ENCODE measurements around the gene COL27A1.

Gene COL27A1

DNA sequence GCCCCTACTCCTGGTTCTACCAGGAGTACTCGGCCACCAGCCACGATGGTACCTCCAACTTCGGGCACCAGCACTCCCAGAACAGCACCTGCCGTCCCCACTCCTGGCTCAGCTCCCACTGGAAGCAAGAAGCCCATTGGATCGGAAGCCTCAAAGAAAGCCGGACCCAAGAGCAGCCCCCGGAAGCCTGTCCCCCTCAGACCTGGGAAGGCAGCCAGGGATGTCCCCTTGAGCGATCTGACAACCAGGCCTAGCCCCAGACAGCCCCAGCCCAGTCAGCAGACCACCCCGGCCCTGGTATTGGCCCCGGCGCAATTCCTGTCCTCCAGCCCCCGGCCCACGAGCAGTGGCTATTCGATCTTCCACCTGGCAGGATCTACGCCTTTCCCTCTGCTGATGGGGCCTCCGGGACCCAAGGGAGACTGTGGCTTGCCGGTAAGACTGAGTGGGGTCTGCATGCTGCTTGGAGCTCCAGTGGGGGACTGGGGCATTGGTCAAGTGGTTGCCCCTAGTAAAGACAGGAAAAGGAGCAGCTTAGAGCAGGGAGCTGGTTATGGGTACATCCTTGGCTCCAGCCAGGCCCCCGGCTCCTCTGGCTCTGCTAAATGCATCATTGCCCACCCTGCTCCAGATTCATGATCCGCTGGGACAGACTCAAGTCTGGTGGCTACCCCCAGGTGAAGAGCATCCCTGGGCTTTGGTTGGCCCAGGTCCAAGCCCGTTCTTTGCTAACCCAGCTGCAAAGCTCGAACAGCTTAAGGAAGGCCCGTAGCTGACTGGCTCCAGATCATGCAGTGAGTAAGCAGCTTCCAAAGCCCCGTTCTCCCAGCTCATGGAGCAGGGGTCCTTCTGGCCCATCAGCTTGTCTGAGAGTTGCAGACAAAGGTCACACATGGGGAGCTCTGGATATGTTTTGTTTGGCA, 14.0 kb downstream of the COL27A1 start:
- no peak for DNase-seq

DNA sequence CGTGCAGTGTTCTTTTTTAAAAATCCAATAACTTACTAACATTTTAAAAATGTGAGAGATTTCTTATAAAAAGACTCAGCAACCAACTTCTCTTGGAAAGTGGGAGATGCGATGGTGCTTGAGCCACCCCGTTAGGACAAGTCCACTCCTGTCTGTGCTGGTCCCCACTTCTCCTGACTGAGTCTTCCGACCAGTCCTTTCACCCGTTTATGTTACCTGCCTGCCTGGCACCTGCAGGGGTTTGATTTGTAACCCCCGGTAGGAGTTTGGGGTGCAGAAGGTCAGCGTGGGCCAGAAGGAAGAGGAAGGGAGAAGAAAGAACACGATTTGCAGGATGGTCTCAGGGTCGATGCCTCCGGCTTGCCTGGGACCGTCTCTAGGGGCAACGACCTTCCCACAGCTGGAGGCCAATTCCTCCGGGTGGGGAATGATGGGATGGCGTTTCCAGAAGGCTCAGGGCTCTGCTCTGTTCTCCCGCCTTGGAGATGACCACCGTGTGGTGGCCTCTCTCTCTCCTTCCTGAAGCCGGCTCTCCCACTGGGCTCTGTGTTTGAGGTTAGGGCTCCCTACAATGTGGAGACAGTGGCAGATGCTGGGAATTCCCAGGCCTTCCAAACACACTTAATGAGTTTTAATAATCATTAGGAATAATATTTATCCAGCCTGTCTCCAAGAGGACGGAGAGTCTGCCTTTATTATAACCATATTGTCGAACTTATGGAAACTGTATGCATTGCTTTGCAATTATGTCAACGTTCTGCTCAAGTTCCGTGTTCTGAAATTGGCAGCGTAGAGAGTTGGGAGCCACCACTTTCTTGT, 14.8 kb downstream of the COL27A1 start:
- no peak for DNase-seq

DNA sequence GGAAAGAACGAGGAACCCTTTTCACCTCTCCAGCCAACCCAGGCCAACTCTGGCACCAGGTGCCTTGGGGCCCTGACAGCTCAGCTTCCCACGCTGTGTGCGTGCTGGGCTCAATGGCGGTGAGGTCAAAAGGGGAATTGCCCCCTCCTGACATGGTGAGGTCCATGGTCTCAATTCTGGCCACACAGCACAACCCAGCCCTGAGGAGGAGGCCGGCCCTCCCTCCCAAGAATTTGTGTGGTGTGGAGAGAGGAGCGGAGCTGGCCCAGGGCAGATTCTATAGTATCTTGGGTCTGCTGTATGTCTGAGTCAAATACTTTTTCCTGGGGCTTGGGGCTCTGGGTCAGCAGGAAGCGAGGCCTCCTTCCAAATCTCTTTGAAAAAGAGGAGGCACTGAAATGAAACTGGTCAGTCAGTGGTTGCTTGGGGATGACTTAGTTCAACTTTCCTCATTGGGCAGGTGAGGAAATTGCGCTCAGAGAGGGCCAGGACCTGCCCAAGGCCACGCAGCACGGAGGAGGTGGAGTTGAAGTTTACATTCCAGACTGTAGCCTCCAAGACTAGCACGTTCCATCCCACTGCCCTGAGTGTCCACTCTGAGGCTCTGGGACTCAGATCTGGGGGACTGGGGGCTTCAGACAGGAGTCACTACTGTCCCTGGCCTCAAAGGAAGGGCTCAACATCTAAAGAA, 15.6 kb downstream of the COL27A1 start:
- DNase-seq, result no peak

DNA sequence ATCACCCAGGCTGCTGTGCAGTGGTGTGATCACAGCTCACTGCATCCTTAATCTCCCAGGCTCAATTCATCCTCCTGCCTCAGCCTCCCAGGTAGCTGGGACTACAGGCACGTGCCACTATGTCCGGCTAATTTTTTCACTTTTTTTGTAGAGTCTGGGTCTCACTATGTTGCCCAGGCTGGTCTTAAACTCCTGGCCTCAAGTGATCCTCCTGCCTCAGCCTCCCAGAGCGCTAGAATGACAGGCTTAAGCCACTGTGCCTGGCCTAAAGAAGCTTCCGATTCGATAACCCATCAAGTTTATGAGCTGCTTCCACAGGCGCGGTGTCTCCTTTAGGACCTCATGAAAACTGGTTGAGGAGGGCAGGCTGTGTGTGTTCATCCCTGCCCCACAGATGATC, 16.2 kb downstream of the COL27A1 start:
- DNase-seq, result no peak

DNA sequence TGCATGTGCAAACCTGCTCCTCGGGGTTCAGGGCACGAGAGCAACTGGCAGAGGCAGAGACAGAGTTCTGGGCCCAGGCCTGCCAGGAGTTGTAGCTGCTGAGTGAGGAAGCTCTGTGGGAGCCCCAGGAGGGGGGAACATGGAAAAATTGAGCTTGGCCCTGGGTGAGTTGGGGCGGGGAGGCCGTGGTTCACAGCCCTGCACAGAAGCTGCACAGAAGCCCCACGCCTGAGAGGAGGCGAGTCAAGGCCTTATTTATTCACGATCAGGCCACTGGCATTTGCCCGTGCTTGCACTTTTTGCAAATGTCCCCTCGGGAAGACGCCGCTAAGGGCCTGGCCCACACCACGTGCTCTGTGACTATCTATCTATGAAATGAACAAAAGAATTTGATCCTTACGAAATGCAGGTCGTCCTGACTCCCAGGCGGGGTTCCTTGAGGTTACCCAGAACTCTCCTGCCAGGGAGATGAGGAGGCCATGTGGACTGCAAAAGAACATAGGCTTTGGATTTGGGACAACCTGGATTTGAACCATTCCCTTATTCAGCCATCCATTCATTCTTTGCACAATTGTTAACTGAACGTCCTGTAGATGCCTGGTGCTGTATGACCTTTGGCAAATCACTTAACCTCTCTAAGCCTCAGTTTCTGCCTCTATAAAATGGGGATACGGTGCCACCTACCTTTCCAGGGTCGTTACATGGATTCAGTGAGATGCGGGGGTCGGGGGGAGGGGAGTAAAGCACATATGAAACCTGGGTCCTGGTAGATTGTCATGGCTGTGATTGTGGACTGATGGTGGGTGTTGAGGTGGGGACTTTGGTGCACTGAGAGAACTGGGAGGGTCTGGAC, 17.9 kb downstream of the COL27A1 start:
- DNase-seq, result no peak

DNA sequence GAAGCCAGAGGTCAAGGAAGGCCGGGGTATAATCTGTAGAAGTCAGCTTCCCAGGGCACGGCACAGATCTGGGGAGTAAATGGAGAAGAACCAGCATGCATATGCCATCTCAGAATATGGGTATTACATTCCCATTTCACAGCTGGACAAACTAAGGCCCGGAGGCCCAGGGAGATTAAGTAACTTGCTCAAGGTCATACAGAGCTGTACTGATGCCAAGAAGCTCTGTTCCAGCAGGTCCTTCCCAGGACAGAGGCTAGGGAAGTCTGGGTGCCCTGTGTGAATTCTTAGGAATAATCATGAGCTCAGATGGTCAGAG, 19.2 kb downstream of the COL27A1 start:
- no peak for DNase-seq

DNA sequence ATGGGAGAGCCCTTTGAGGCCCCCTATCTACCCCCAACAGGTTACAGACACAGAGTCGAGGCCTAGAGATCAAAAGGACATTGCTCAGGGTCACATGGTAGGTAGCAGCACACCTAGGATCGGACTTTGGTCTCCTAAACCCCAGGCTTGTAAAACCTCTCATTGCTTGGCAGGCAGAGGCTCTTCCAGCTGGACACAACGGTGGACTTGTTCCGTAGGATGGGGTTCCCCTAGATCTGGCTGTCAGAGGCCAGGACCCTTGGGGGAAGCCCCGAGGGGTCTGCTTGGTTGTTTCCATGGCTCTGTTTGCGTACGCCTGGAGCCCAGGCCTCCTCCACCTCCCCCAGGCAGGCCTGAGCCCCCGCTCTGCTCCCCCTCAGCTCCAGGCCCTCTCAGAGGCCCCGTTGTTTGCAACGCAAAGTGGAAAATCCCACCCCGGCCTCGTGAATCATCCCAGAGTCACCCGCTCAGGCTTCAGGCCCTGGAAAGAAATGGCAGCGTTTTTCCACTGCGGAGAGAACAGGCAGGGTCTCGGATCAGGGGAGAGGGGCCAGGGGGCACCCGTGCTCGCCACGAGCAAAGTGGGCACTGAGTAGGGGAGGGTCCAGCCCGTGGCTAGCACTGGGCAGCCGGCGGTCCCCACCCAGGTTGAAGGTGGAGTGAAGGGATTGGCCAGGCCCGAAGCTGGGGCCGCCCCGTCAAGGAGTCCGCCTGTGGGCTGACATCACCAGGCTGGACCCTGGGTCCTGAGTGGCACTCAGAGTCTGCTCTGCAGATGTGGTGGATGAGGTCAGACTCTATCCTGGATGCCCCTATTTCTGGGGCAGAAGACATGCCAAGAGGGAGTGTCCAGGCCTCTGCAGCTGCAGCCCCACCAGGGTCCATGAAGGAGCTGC, 19.8 kb downstream of the COL27A1 start:
- DNase-seq, result no peak

DNA sequence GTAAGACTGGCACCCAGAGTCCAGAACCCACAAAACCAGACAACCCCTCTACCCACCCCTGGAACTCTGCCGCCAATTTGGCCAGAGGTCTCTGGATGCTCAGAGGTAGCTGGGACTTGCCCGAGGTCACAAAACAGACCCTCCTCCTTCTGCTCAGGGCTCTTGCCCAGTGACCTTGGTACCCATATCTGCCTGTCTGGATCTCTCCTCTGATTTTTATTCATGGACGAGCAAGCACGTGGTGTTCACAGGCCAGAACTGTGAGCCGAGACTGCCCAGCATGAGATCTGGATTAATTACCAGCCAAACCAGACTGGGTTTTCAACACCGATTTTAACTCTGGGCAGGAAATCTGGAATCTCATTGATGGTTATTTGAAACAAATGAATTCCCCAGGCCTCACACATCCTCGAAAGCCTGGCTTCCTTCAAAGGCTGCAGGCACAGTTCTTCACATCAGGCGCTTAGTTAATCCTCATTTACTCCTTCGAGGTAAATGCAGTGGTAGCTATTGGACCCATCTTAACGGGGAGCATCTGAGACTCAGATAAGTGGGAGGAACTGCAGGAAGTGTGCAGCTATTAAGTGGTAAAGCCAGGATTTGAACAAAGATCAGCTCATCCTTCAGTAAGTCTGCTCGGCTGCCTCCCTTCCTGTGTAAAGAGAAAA, 21.4 kb downstream of the COL27A1 start:
- no peak for DNase-seq

DNA sequence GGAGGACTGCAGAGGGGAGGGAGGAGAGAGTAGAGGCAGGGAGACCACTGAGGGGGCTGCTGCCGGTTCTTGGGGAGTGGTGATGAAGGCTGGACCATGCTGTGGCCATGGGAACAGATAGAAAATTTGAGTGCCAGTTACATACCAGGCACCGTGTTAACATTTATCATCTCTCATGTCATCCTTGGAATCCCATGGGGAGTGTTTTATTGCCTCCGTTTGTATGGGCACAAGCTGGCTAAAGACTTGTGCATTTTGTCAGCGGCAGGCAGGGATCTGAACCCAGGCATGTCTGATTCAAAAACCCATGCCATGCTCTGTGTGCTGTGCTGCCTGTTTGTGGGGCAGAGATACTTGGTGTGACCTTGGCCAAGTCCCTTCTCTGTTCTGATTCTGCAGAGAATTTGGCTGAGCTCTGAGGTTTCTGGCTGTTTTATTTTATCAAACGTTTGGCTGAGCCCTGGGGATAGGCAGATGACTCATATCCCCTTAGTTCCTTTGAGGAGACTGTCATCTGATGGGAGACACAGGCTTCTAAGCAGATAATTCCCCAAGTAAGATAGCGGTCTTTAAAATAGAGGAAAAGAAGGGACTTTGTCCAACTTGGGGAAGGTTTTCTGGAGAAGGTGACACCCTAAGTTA, 22.2 kb downstream of the COL27A1 start:
- DNase-seq, result no peak

DNA sequence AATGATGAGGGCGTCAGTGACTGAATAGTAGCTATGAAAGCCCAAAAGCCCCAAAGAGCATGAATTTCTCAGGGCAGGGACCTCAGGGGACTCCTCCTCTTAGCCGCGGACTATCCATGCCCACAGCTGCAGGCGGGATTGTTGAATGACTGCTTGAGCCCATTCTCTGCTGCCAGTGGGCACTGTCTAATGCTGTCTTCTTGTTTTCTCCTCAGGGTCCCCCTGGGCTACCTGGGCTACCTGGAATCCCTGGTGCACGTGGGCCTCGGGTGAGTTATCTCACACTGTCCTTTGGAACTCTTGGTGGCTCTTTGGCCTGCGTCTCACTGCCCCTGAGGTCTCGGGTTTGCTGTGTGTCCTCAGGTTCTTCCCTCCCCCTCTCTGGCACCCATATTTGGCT, 22.7 kb downstream of the COL27A1 start:
- DNase-seq, result no peak

DNA sequence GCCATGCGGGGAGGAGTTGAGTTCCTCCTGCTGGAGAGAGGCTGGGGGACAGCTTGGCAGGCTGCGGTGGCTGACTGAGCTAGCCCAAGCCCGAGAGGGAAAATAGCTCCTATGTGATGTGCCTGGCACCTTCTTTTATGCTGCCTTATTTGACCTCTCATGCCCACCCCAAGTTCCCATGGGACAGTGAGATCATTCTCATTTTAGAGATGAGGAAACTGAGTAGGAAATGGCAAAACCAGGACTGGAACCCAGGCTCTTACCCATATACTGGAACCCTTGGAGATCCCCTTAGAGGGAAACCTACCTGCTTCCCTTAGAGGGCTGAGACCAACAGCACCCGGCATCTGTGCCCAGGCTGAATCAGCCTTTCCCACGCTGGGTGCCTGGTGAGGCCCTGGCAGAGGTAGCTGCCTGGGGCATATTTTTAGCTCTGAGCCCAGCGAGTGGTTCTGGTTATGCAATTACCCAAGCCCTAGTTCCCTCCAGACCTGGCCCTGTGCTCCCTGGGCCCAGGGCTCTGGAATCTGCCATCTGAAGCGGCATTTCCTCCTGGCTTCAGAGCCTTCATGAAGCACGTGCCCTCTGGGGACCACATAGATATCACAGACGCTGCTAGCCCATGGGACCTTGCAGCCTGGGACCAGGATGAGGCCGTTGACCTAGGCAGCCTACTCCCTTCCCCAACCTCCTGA, 23.6 kb downstream of the COL27A1 start:
- no peak for DNase-seq

DNA sequence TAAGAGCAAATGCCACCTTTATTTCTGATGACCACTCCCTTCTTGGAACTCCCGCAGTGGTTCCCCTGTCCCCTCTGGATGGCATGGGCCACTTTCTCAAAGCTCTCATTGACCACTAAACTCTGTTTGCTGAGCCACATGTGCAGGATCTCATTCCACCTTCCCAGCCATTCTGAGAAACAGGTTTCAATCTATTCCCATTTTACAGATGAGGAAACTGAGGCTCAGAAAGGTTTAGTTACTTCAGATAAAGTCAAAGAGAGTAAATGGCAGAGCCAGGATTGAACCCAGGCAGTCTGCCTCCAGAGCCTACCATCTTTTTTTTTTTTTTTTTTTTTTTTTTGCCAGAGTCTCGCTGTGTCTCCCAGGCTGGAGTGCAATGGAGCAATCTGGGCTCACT, 24.2 kb downstream of the COL27A1 start:
- DNase-seq, result no peak

DNA sequence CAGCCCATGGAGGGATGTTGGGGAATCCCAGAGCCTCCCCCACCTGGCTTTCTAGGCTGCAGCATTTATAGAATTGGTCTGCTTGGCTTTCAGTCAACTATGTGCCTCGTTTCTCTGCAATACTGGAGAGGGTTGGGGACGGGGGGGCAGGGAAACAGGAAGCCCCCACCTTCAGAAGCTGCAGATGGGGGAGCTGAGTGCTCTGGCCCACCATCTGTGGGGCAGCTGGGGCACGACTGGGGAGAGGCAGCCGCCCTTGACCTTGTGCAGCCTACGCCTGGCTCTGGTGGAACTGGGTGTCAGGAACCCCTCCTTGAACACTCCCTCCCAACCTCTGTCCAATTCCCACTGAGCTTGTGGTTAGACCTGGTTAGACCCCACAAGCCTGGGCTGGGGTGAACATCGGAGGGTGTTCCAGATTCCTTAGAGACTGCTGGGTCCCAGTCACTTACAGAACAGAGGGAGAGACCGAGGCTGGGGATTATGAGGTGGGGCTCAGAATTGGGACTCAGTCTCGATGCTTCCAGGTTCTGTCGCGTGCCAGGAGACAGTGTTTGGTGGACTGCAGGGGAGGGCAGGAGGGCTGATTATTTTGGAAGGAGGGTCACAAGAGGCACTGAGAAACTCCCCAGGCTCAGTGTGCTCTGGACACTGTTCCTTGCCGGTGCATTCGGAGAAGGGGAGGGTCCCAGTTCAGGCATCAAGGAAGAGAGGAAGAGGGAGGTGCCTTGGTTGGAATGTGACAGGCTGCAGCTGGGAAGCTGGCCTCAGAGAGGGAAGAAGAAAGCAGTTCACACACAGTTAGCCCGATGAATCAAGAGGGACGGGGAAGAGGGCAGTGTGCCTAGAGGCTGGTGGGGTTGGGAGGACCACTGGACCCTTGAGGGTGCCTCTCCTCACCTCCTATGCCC, 25.6 kb downstream of the COL27A1 start:
- DNase-seq, result no peak

DNA sequence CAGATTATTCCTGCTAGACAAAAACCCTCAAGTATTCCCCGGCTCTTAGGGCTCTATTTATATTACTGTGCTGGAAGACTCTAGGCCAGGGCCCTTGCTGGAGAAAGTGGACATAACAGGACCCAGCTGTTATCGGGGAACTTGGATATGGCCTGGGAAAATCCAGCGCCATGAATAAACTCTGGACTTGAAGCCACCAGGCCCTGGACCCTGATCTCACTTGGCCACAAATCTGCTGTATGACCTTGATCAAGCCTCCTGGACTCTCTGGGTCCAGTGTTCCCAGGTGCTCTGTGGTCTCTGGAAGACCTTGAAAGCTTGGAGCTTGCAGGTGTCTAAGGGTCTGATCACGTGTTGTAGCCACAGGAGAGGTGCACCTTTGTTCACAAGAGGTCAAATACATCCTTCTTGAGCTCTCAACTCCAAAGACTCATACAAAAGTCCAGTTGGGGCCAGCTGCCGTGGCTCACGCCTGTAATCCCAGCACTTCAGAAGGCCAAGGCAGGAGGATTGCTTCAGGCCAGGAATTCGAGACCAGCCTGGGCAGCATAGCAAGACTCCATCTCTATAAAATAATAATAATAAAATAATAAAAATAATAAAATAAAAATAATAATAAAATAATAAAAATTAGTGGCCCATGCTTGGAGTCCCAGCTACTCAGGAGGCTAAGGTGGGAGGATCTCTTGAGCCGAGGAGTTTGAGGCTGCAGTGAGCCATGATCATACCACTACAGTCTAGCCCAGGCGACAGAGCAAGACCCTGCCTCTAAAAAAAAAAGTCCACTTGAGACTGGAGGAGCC, 26.5 kb downstream of the COL27A1 start:
- no peak for DNase-seq

DNA sequence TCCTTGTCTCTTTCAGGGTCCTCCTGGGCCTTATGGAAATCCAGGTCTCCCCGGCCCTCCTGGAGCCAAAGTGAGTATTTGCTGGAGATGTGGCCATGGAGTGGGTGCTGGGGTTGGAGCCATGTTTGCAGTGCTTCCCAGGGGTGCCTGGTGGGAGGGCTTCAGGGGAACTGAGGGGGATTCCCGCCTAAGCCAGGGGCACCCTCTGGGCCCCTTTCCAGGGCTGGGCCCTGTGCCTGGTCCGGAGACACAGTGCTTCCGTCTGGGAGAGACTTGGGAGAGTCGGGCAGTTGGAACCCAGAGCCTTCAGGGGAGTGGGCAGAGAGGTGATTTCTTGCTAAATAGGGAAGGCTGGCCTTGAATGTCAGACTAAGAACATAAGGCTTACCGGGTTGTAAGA, 27.7 kb downstream of the COL27A1 start:
- DNase-seq, result no peak

DNA sequence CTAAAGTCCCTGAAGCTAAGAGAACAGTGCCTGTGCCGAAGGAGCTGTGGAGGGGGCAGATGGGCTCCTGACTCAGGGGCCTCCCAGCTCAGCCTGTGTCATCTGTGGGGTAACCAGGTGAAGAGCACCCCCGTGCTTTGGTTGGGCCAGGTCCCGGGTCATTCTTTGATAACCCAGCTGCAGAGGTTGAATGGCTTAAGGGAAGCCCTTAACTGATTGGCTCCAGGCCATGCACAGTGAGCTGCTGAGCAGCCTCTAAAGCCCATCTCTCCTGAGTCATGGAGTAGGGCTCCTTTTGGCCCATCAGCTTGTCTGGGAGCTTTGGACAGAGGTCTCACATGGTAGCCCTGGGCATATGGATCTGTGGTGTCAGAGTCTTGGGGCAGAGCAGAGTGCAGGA, 28.7 kb downstream of the COL27A1 start:
- no peak for DNase-seq

DNA sequence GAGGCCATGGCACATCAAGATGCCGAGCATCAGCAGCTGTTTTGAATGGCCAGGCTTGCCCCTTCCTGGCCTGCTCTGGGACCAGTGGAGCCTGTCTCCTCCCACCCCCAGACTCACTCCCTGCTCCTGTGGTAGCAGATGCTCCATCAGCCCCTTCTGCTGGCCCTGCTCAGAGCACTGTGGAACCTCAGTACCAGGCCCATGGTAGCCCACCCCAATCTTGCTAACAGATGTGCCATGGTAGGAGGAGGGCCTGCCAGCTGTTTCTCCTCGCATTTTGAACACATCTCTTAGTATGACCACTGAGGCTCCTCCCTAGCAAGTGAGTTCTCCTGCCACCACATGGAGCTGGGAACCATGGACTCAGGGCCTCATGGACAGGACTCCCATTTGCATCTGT, 29.5 kb downstream of the COL27A1 start:
- no peak for DNase-seq
